Subcutaneous abdominal adipose tissue (tissue), 5 donors: Measurements from ENCODE around the gene PRDX3.
"Not testable (repeated sequence)": the region's sequence is repeated elsewhere in the genome, so short reads cannot be mapped to it uniquely, and the experiment has no call there.

ENCODE experiments used
- H3K27ac ChIP-seq: one replicate; pipeline ENCODE4 v1.7.0; 2013; ENCODE audit warnings: low read depth, mild to moderate bottlenecking, inconsistent platforms, low read length, moderate library complexity
- H3K27me3 ChIP-seq, 5 donors: one replicate each; pipeline ENCODE4 v1.7.0; 2013; ENCODE audit warnings: low read length in 5 of 5, inconsistent platforms in 1 of 5; ENCODE audit not compliant: control insufficient read depth in 5 of 5, insufficient read depth in 4 of 5
- H3K36me3 ChIP-seq, 5 donors: one replicate each; pipeline ENCODE4 v1.7.0; 2013; ENCODE audit warnings: low read length in 5 of 5; ENCODE audit not compliant: control insufficient read depth in 5 of 5, insufficient read depth in 5 of 5
- H3K4me1 ChIP-seq, 5 donors: one replicate each; pipeline ENCODE4 v1.7.0; 2013; ENCODE audit warnings: low read length in 5 of 5, mild to moderate bottlenecking in 3 of 5, moderate library complexity in 1 of 5; ENCODE audit not compliant: control insufficient read depth in 5 of 5, insufficient read depth in 5 of 5
- H3K4me3 ChIP-seq, 5 donors: one replicate each; pipeline ENCODE4 v1.7.0; 2013; ENCODE audit warnings: low read length in 5 of 5, low read depth in 1 of 5
- H3K9ac ChIP-seq, 5 donors: one replicate each; pipeline ENCODE4 v1.7.0; 2013; ENCODE audit warnings: low read length in 5 of 5, mild to moderate bottlenecking in 4 of 5, moderate library complexity in 3 of 5
- H3K9me3 ChIP-seq, 5 donors: one replicate each; pipeline ENCODE4 v1.7.0; 2013; ENCODE audit warnings: low read length in 5 of 5; ENCODE audit not compliant: control insufficient read depth in 5 of 5
- donor health status: healthy.
- donor health status: healthy.
- donor health status: healthy.
- donor health status: healthy.
- donor health status: healthy.

The PRDX3 gene

GRCh38 chr10:119166564-119166963, 12.0 kb downstream of the PRDX3 start:
- Histone ChIP-seq H3K4me3 (peak overlapping the region in 4 of 5 donors; percentile 81 to 90 (median 86)), H3K9ac (no peak overlapping the region), H3K27me3 (no peaks in the 10 kb centered on the region), H3K4me1 (peaks cover 6 to 21% (median 20%) of the 10 kb centered on the region in 5 donors), H3K27ac (peak overlapping the region; percentile 86), H3K9me3 (no peaks in the 10 kb centered on the region), H3K36me3 (peaks cover 17 to 50% (median 31%) of the 10 kb centered on the region in 5 donors)

GRCh38 chr10:119166118-119166500, 12.5 kb downstream of the PRDX3 start:
- Histone ChIP-seq H3K4me1 (peaks cover 6 to 21% (median 20%) of the 10 kb centered on the region in 5 donors), H3K9ac (peak overlapping the region; percentile 68 to 89 (median 89)), H3K27me3 (no peaks in the 10 kb centered on the region), H3K36me3 (peaks cover 13 to 48% (median 27%) of the 10 kb centered on the region in 5 donors), H3K27ac (peak overlapping the region; percentile 86), H3K4me3 (peak overlapping the region; percentile 81 to 92 (median 86)), H3K9me3 (no peaks in the 10 kb centered on the region)

GRCh38 chr10:119165171-119166117, 13.2 kb downstream of the PRDX3 start, which contains the start of gene SFXN4:
Gene SFXN4 (minus strand): TSS chr10:119165714. CDS start chr10:119165647, 67 bp downstream.
- Histone ChIP-seq H3K4me3 (peak within 1 kb of the TSS; percentile 81 to 92 (median 86)), H3K27ac (peak within 1 kb of the TSS; percentile 86), H3K4me1 (peaks cover 6 to 21% (median 20%) of the 10 kb centered on the region in 5 donors), H3K36me3 (peaks cover 13 to 49% (median 29%) of the 10 kb centered on the region in 5 donors), H3K27me3 (no peaks in the 10 kb centered on the region), H3K9me3 (no peaks in the 10 kb centered on the region), H3K9ac (peak within 1 kb of the TSS; percentile 68 to 96 (median 89))

- Histone ChIP-seq H3K9ac (no peak overlapping the region), H3K27ac (no peak overlapping the region), H3K36me3 (peaks cover 0 to 47% (median 24%) of the 10 kb centered on the region in 5 donors), H3K4me3 (no peak overlapping the region), H3K9me3 (no peaks in the 10 kb centered on the region), H3K4me1 (peaks cover 6 to 21% (median 20%) of the 10 kb centered on the region in 5 donors), H3K27me3 (no peaks in the 10 kb centered on the region)
These were observed 16.0 kb downstream of the PRDX3 start for GRCh38 chr10:119162452-119163092.

- H3K27ac ChIP-seq: no peak overlapping the region
- H3K9ac ChIP-seq: peak overlapping the region in 1 of 5 donors; percentile 2
- H3K4me1 ChIP-seq: peaks cover 6 to 21% (median 20%) of the 10 kb centered on the region in 5 donors
- no peak overlapping the region for H3K4me3 ChIP-seq
- H3K27me3 ChIP-seq: no peaks in the 10 kb centered on the region
- no peaks in the 10 kb centered on the region for H3K9me3 ChIP-seq
- peaks cover 0 to 41% (median 24%) of the 10 kb centered on the region in 5 donors for H3K36me3 ChIP-seq
These were observed 16.7 kb downstream of the PRDX3 start for GRCh38 chr10:119161680-119162451.

GRCh38 chr10:119159332-119159731, 19.3 kb downstream of the PRDX3 start:
- H3K9me3 ChIP-seq: no peaks in the 10 kb centered on the region
- peaks cover 7 to 65% (median 44%) of the 10 kb centered on the region in 5 donors for H3K36me3 ChIP-seq
- H3K9ac ChIP-seq: no peak overlapping the region
- no peaks in the 10 kb centered on the region for H3K27me3 ChIP-seq
- peaks cover 0 to 2% (median 0%) of the 10 kb centered on the region in 5 donors for H3K4me1 ChIP-seq
- no peak overlapping the region for H3K4me3 ChIP-seq
- H3K27ac ChIP-seq: no peak overlapping the region

- peaks cover 7 to 73% (median 60%) of the 10 kb centered on the region in 5 donors for H3K36me3 ChIP-seq
These were observed 25.0 kb downstream of the PRDX3 start for GRCh38 chr10:119153661-119154060.

GRCh38 chr10:119153041-119153440, 25.6 kb downstream of the PRDX3 start:
- Histone ChIP-seq H3K27ac (no peak overlapping the region), H3K4me1 (no peaks in the 10 kb centered on the region), H3K9ac (no peak overlapping the region), H3K27me3 (no peaks in the 10 kb centered on the region), H3K36me3 (peaks cover 7 to 73% (median 58%) of the 10 kb centered on the region in 5 donors), H3K4me3 (no peak overlapping the region), H3K9me3 (no peaks in the 10 kb centered on the region)

More at GRCh38 chr10:119153661-119154060, 25.0 kb downstream of the PRDX3 start:
- Histone ChIP-seq H3K27me3 (no peaks in the 10 kb centered on the region), H3K4me1 (no peaks in the 10 kb centered on the region), H3K9me3 (no peaks in the 10 kb centered on the region), H3K27ac (no peak overlapping the region), H3K9ac (no peak overlapping the region), H3K4me3 (no peak overlapping the region)

- H3K4me1 ChIP-seq, H3K9ac ChIP-seq, H3K27me3 ChIP-seq, H3K4me3 ChIP-seq, H3K9me3 ChIP-seq, H3K27ac ChIP-seq: not testable (repeated sequence)
- H3K36me3 ChIP-seq: peaks cover 7 to 78% (median 60%) of the 10 kb centered on the region in 5 donors
These were observed 27.0 kb downstream of the PRDX3 start for GRCh38 chr10:119151601-119152000.
